ENCODE measurements around the gene GATM. TPM values are rescaled to one million over a fixed set of nuclear protein-coding genes. Genes with fewer than 3 reads are reported as not detected.

The GATM gene
- total and polyA plus RNA-seq, 10 of the 15 experiments (the other 5 are each of a cell fraction or from before 2014, with no cell fraction given), result 11.7 to 83.1 (median 38.2) TPM

GRCh38 chr15:45395943-45396342 is 17.6 kb upstream of the GATM start:
- Histone ChIP-seq H3K4me1 (ENCODE audit: control insufficient read depth, insufficient read depth, low read length) (peaks cover 21% of the 10 kb centered on the region), H3K36me3 (ENCODE audit: control insufficient read depth in 2 of 2, insufficient read depth in 2 of 2, low read length in 1 of 2) (no peaks in the 10 kb centered on the region), H3K4me2 (ENCODE audit: control insufficient read depth, insufficient read depth) (no peak overlapping the region), H3K9me3 (replicated peaks; ENCODE audit: control insufficient read depth, insufficient read depth, low read length) (no peaks in the 10 kb centered on the region), H3K4me3 (no peak overlapping the region), H3K79me2 (ENCODE audit: control insufficient read depth, insufficient read depth, low read length) (peaks cover under 1% of the 10 kb centered on the region), H2AFZ (ENCODE audit: control insufficient read depth, low read depth, low read length) (no peak overlapping the region), H3K27ac (ENCODE audit: control insufficient read depth, insufficient read depth) (no peak overlapping the region), H3K27me3 (replicated peaks in 1 of 2; ENCODE audit: control insufficient read depth in 2 of 2, insufficient read depth in 2 of 2, low read length in 1 of 2) (no peaks in the 10 kb centered on the region), H4K20me1 (ENCODE audit: control insufficient read depth, insufficient read depth) (no peaks in the 10 kb centered on the region), H3K9ac (ENCODE audit: control insufficient read depth, insufficient read depth, low read length) (no peak overlapping the region)
- no peak for TF ChIP-seq POU2F2 (IDR thresholded peaks at IDR 0.05; ENCODE audit: borderline replicate concordance, low read depth, low read length)
- TF ChIP-seq CREM (IDR thresholded peaks at IDR 0.05; ENCODE audit: low read depth), result no peak
- no peak for TF ChIP-seq EED (IDR thresholded peaks at IDR 0.05; ENCODE audit: low read depth)
- TF ChIP-seq KAT2A (conservative IDR thresholded peaks at IDR 0.05; ENCODE audit: control insufficient read depth, low read depth, low read length), result no peak
- TF ChIP-seq E4F1 (IDR thresholded peaks at IDR 0.05; ENCODE audit: borderline replicate concordance, partially characterized antibody), result no peak
- TF ChIP-seq USF2 (IDR thresholded peaks at IDR 0.05; ENCODE audit: borderline replicate concordance, low read depth, low read length), result no peak
- TF ChIP-seq, protein P1, sequence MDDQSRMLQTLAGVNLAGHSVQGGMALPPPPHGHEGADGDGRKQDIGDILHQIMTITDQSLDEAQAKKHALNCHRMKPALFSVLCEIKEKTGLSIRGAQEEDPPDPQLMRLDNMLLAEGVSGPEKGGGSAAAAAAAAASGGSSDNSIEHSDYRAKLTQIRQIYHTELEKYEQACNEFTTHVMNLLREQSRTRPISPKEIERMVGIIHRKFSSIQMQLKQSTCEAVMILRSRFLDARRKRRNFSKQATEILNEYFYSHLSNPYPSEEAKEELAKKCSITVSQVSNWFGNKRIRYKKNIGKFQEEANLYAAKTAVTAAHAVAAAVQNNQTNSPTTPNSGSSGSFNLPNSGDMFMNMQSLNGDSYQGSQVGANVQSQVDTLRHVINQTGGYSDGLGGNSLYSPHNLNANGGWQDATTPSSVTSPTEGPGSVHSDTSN (IDR thresholded peaks at IDR 0.05; ENCODE audit: insufficient replicate concordance, low read depth, low read length), result no peak
- TF ChIP-seq BCLAF1 (IDR thresholded peaks at IDR 0.05), result no peak
- TF ChIP-seq SRF (IDR thresholded peaks at IDR 0.05; ENCODE audit: low read depth in 2 of 2, low read length in 2 of 2), result no peak
- no peak for TF ChIP-seq POLR2AphosphoS2 (IDR thresholded peaks at IDR 0.05; ENCODE audit: low read depth, low read length)
- TF ChIP-seq TCF7 (IDR thresholded peaks at IDR 0.05; ENCODE audit: borderline replicate concordance), result no peak
- TF ChIP-seq SREBF2 (IDR thresholded peaks at IDR 0.05; ENCODE audit: low read length), result no peak
- no peak for TF ChIP-seq MYB (IDR thresholded peaks at IDR 0.05; ENCODE audit: borderline replicate concordance, low read depth, low read length)
- TF ChIP-seq KDM1A (IDR thresholded peaks at IDR 0.05; ENCODE audit: borderline replicate concordance), result no peak
- FAIRE-seq, result no peak
- in situ Hi-C loops (cut with MboI), result no loop called here
- ChIA-PET CTCF (interaction anchor here (0.9 to 8.3 kb wide), 6 partner anchors 13 to 231 kb away, joined by 3 to 211 read pairs (median 36); no protein-coding TSS in a partner anchor), SMC1A (ENCODE audit: uncharacterized antibody, unreplicated experiment) (interaction anchor here (1.8 to 8.7 kb wide), 2 partner anchors 55 to 192 kb away, joined by 8 to 111 read pairs; no protein-coding TSS in a partner anchor), POLR2A (interaction anchor here (1.3 kb wide), 1 partner anchor 15 kb away, joined by 5 read pairs; no protein-coding TSS in a partner anchor), RAD21 (ENCODE audit: unreplicated experiment) (interaction anchor here (1.9 kb wide), 1 partner anchor 20 kb away, joined by 5 read pairs; no protein-coding TSS in a partner anchor)
- no TSS peak for BruUV-seq (replicated peaks)
- DNase-seq (ENCODE audit: low read depth, low spot score), result no peak
- no peak for ATAC-seq
- WGBS (ENCODE audit: insufficient coverage, insufficient replicate concordance, low lambda C conversion rate, missing lambda C conversion rate), result 95% methylated on average over 4 of the region's 4 CpGs
- intact Hi-C loops (cut with micrococcal nuclease; ENCODE audit: unreplicated experiment), result no loop called here

All from GM12878 (cell line).